HCT116 (cell line): ENCODE data around the gene DYNC1LI1. TPM values are rescaled to one million over a fixed set of nuclear protein-coding genes. Genes with fewer than 3 reads are reported as not detected.

Experiments
- microRNA-seq: library from miRNA; unstranded; fragments of <30 nt; microRNA quantifications from one replicate; pipeline ENCODE4, GENCODE V29; 2016; ENCODE audit warnings: borderline number of aligned reads
- total RNA-seq: library from RNA; stranded (reverse); gene quantifications from one replicate; pipeline ENCODE4 v1.2.1, GENCODE V29; 2021; ENCODE audit not compliant: unreplicated experiment

Gene DYNC1LI1
- total RNA-seq, 1 experiment from 2014 or later: 39.4 TPM

Small RNA genes lying within 50 kb of the gene (microRNA-seq; reads per million reads assigned to microRNA genes)
- gene MIR548AY: not detected

Other genes starting within 250 kb of the DYNC1LI1 start
- gene CMTM7, start 179.0 kb downstream of the DYNC1LI1 start, total RNA-seq: 62.6 TPM
- 41.1 TPM for gene CMTM6, start 68.0 kb downstream of the DYNC1LI1 start, total RNA-seq
- 47.4 TPM for gene CNOT10, start 114.3 kb upstream of the DYNC1LI1 start, total RNA-seq
- gene TRIM71, start 247.1 kb upstream of the DYNC1LI1 start, total RNA-seq: 0.17 TPM